ENCODE measurements around the gene TRIM62. TPM values are rescaled to one million over a fixed set of nuclear protein-coding genes. Genes with fewer than 3 reads are reported as not detected.

The TRIM62 gene
- total RNA-seq, 1 experiment from 2014 or later = 6.9 TPM

- Histone ChIP-seq H2AFZ (ENCODE audit: low read length) (no peak overlapping the region), H3K4me2 (ENCODE audit: insufficient read depth, insufficient read length, low read length) (no peak overlapping the region), H3K56ac (ENCODE audit: insufficient read length, low read depth, low read length) (no peak overlapping the region), H3T11ph (ENCODE audit: low read length) (no peak overlapping the region), H2BK15ac (ENCODE audit: low read depth, low read length) (no peak overlapping the region), H3K27ac (ENCODE audit: insufficient read length, low read depth, low read length) (no peak overlapping the region), H4K8ac (replicated peaks; ENCODE audit: insufficient read length, low read depth, low read length) (no peak overlapping the region), H3K27me3 (ENCODE audit: insufficient read depth, low read length) (0 out of 2 replicates have a peak, but pooled peaks cover 3% of the 10 kb centered on the region), H2AK5ac (ENCODE audit: insufficient read length, low read length) (no peak overlapping the region), H3K4me1 (ENCODE audit: insufficient read depth, low read length) (peaks cover 14% of the 10 kb centered on the region; the same call in 1 of the 2 replicates), H3K23ac (ENCODE audit: insufficient read length, low read depth, low read length) (no peak overlapping the region), H3K9me3 (ENCODE audit: control insufficient read depth, low read depth, low read length) (no peaks in the 10 kb centered on the region), H3K18ac (ENCODE audit: insufficient read length, low read depth, low read length) (no peak overlapping the region), H3K23me2 (ENCODE audit: insufficient read length, low read depth, low read length, poor library complexity, severe bottlenecking) (no peaks in the 10 kb centered on the region), H2BK5ac (ENCODE audit: insufficient read length, low read length) (no peak overlapping the region), H3K79me1 (ENCODE audit: insufficient read depth, low read depth, low read length, poor library complexity, severe bottlenecking) (no peaks in the 10 kb centered on the region), H3K9ac (ENCODE audit: extremely low read depth, insufficient read length, low read length) (no peak overlapping the region), H2BK20ac (ENCODE audit: low read depth, low read length, poor library complexity, severe bottlenecking) (no peak overlapping the region), H4K5ac (ENCODE audit: insufficient read length, low read depth, low read length) (no peak overlapping the region), H3K79me2 (ENCODE audit: insufficient read depth, low read length) (no peaks in the 10 kb centered on the region), H3K14ac (ENCODE audit: insufficient read depth, low read length) (0 out of 2 replicates have a peak overlapping the region, but pooled peaks have one; percentile 7), H4K91ac (ENCODE audit: insufficient read length, low read depth, low read length) (no peak overlapping the region), H4K20me1 (ENCODE audit: control insufficient read depth, insufficient read depth, insufficient read length) (no peaks in the 10 kb centered on the region), H3K4ac (ENCODE audit: low read depth, low read length) (no peak overlapping the region), H2BK12ac (ENCODE audit: insufficient read length, low read depth, low read length) (no peak overlapping the region), H2BK120ac (ENCODE audit: low read depth, low read length, poor library complexity, severe bottlenecking) (no peak overlapping the region)
- Mint-ChIP-seq H3K36me3 (ENCODE audit: insufficient read depth in 1 of 3, low read depth in 3 of 3) (no peaks in the 10 kb centered on the region; a peak in 1 of 7 replicates), H3K9me3 (no peaks in the 10 kb centered on the region), H3K4me3 (peak overlapping the region; percentile 8 to 32; a peak in 1 of 5 replicates), H3K27me3 (ENCODE audit: low read depth) (no peaks in the 10 kb centered on the region), H3K27ac (peak overlapping the region; percentile 55 to 94 (median 81); a peak in 6 of 7 replicates), H3K4me1 (peaks cover 48 to 55% of the 10 kb centered on the region in 2 experiments)
- peak; percentile 71 for DNase-seq
- TF ChIP-seq CTCF (conservative IDR thresholded peaks at IDR 0.05) = peak; percentile 36; the same call in 2 of the 3 replicates
- WGBS (ENCODE audit: extremely low coverage, insufficient read length, low lambda C conversion rate) = no CpG with 5 or more reads among the region's 9 CpGs
Observed at GRCh38 chr1:33140153-33141149, 41.4 kb downstream of the TRIM62 start.

All from H9 (cell line).